ENCODE measurements around the gene VGLL2.

Gene VGLL2

DNA sequence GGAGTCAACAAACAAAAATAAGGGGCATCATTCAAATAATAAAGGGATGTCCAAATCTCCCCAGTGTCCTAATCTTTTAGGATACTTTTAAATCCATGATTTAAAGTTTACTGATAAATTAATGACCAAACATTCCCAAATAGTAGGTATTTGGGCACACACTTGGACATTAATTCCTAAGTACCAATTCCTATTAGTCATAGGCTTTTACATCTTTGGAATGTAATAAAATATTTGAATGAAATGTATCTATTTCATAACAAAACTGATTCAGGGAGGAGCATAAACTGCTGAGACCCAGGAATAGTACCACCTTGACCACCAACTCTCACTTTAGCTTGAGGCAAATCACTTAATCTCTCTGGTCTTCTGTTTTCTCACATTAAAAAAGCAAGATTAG, 44.3 kb downstream of the VGLL2 start:
- DNase-seq (ENCODE audit: extremely low read depth, insufficient read length): no peak
- TF ChIP-seq, protein P1, sequence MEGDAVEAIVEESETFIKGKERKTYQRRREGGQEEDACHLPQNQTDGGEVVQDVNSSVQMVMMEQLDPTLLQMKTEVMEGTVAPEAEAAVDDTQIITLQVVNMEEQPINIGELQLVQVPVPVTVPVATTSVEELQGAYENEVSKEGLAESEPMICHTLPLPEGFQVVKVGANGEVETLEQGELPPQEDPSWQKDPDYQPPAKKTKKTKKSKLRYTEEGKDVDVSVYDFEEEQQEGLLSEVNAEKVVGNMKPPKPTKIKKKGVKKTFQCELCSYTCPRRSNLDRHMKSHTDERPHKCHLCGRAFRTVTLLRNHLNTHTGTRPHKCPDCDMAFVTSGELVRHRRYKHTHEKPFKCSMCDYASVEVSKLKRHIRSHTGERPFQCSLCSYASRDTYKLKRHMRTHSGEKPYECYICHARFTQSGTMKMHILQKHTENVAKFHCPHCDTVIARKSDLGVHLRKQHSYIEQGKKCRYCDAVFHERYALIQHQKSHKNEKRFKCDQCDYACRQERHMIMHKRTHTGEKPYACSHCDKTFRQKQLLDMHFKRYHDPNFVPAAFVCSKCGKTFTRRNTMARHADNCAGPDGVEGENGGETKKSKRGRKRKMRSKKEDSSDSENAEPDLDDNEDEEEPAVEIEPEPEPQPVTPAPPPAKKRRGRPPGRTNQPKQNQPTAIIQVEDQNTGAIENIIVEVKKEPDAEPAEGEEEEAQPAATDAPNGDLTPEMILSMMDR (IDR thresholded peaks at IDR 0.05; ENCODE audit: insufficient read depth, low read length, poor library complexity, severe bottlenecking): no peak
- Histone ChIP-seq H3K4me3 (replicated peaks; ENCODE audit: low read depth, low read length) (no peak overlapping the region), H3K27me3 (replicated peaks; ENCODE audit: control insufficient read depth, insufficient read depth, low read length) (no peaks in the 10 kb centered on the region), H3K36me3 (ENCODE audit: control insufficient read depth, insufficient read depth, low read length) (no peaks in the 10 kb centered on the region)

DNA sequence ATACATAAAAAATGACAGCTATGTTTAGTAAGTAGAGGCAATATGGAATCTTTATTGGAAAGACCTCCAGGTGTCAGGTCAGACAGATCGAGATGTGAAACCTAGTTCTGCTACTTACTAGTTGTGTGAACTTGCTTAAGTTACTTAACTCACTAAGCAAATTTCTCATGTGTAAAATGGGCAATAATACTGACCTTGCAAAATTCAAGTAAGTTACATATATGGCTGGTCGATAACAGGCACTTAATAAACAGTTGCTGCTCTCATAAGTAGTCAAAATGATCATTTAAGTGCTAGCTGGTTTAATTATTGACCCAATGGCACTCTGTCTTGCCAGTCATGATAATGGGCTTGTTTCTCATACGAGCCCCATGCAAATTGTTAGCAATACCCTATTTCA, 46.0 kb downstream of the VGLL2 start:
- no peak for DNase-seq (ENCODE audit: extremely low read depth, insufficient read length)
- no peaks in the 10 kb centered on the region for H3K27me3 ChIP-seq (replicated peaks; ENCODE audit: control insufficient read depth, insufficient read depth, low read length)
- TF ChIP-seq, protein P1 (IDR thresholded peaks at IDR 0.05; ENCODE audit: insufficient read depth, low read length, poor library complexity, severe bottlenecking): no peak
- H3K36me3 ChIP-seq (ENCODE audit: control insufficient read depth, insufficient read depth, low read length): no peaks in the 10 kb centered on the region
- no peak overlapping the region for H3K4me3 ChIP-seq (replicated peaks; ENCODE audit: low read depth, low read length)

DNA sequence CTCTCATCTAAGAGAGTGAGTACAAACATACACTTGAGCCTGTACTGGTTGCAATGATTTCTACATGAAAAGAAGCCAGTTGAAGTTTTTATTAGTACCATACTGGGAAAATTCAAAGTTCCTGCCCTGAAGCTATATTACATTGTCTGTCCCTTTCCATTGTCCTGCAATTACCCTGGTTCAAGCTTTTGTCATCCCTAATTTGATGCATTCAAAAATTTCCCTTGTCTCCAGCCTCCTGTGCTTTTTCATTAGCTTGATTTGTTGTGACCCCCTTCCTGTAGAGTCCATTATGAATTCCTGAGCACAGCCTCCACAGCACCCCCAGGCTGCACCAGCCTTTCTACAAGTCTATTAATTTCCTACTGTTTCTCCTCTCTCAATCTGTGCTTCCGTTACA, 46.4 kb downstream of the VGLL2 start:
- Histone ChIP-seq H3K4me3 (replicated peaks; ENCODE audit: low read depth, low read length) (no peak overlapping the region), H3K36me3 (ENCODE audit: control insufficient read depth, insufficient read depth, low read length) (no peaks in the 10 kb centered on the region), H3K27me3 (replicated peaks; ENCODE audit: control insufficient read depth, insufficient read depth, low read length) (no peaks in the 10 kb centered on the region)
- TF ChIP-seq, protein P1 (IDR thresholded peaks at IDR 0.05; ENCODE audit: insufficient read depth, low read length, poor library complexity, severe bottlenecking): no peak
- DNase-seq (ENCODE audit: extremely low read depth, insufficient read length): no peak

DNA sequence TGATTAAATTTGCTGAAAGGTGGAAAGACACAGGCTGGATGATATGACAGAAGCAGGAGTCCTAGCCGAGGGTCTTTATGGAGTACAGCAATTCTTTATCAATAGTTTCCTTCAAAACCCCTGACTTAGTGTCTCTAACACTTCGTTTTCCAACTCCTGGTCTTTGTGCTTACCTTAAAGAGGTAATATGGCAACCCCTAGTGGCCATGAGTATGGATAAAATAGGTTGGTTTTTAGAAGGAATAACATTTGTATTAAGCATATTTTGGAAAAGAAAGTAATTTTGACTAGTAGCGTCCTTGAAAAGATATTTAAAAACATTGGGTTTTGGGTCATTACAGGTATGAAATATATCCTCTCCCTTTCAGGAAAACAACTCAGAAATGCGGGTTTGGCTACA, 51.9 kb downstream of the VGLL2 start:
- DNase-seq (ENCODE audit: extremely low read depth, insufficient read length): no peak
- H3K36me3 ChIP-seq (ENCODE audit: control insufficient read depth, insufficient read depth, low read length): no peaks in the 10 kb centered on the region
- H3K4me3 ChIP-seq (replicated peaks; ENCODE audit: low read depth, low read length): no peak overlapping the region
- TF ChIP-seq, protein P1 (IDR thresholded peaks at IDR 0.05; ENCODE audit: insufficient read depth, low read length, poor library complexity, severe bottlenecking): peak; percentile 44
- H3K27me3 ChIP-seq (replicated peaks; ENCODE audit: control insufficient read depth, insufficient read depth, low read length): no peaks in the 10 kb centered on the region

All from GM06990 (cell line).